CD4-positive, alpha-beta T cell treated with Interleukin-1 beta for 1 hour (primary cell): ENCODE results near the gene GOLGA8K.
A peak's percentile ranks its signal among the peaks of the same experiment; 100 is the strongest.
"Not testable (repeated sequence)": the region's sequence is repeated elsewhere in the genome, so short reads cannot be mapped to it uniquely, and the experiment has no call there.

Source experiments
- DNase-seq, 2 donors: peaks; one replicate each; pipeline ENCODE4 v3.0.0-alpha.2; 2020 to 2022

GOLGA8K gene, protein sequence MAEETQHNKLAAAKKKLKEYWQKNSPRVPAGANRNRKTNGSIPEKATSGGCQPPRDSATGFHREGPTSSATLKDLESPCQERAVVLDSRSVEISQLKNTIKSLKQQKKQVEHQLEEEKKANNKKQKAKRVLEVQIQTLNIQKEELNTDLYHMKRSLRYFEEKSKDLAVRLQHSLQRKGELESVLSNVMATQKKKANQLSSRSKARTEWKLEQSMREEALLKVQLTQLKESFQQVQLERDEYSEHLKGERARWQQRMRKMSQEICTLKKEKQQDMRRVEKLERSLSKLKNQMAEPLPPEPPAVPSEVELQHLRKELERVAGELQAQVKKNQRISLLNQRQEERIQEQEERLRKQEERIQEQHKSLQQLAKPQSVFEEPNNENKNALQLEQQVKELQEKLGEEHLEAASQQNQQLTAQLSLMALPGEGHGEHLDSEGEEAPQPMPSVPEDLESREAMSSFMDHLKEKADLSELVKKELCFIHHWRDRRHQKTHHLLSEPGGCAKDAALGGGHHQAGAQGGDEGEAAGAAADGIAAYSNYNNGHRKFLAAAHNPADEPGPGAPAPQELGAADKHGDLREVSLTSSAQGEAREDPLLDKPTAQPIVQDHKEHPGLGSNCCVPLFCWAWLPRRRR

DNA sequence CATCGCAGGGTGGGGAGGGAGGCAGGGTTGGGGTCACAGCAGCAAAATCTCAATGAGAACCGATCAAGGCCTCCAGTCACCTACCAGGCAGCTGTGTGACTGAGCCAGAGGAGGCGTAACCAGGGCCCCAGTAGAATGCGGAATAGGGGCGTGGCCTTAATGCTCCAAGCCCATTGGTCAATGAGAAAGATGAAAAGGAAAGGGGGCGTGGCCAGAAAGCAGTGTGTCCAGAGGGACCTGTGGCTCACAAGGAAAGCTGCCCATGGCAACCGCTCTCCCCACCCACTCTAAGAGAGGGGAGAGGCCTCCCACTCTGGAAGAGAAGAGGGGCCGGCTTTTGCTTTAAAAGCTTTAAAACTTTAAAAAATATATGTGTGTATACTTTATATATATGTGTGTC, at the start of gene GOLGA8K:
Gene GOLGA8K (minus strand): TSS at position 101 of the 400 bp plus-strand sequence. CDS start 98 bp downstream, at position 3.
- DNase-seq, result not testable (repeated sequence)

DNA sequence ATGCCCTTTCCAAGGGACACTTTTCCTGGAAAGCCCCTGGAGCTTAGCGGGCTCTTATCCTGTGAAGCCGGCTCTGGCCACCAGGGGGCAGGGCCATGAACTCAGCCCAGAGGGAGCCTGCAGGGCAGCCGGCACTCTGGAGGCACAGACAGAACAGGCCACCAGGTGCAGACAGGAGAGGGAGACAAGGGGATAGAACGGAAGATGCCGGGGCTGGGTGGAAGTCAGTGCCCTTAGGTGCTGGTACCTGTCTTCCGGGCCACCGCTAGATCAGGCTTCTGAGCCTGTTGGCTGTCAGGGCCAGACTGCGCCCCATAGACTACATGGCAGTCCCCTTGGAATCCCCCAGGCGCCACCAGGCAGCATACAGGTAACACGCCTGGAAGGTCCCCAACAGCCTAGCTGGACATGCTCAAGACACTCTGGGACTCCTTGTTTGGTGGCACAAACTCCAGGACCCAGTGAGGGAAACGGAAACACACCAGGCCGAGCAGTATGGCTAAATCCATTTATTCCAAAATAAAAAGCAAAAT, 37.4 kb upstream of the GOLGA8K start:
- DNase-seq, result not testable (repeated sequence)

DNA sequence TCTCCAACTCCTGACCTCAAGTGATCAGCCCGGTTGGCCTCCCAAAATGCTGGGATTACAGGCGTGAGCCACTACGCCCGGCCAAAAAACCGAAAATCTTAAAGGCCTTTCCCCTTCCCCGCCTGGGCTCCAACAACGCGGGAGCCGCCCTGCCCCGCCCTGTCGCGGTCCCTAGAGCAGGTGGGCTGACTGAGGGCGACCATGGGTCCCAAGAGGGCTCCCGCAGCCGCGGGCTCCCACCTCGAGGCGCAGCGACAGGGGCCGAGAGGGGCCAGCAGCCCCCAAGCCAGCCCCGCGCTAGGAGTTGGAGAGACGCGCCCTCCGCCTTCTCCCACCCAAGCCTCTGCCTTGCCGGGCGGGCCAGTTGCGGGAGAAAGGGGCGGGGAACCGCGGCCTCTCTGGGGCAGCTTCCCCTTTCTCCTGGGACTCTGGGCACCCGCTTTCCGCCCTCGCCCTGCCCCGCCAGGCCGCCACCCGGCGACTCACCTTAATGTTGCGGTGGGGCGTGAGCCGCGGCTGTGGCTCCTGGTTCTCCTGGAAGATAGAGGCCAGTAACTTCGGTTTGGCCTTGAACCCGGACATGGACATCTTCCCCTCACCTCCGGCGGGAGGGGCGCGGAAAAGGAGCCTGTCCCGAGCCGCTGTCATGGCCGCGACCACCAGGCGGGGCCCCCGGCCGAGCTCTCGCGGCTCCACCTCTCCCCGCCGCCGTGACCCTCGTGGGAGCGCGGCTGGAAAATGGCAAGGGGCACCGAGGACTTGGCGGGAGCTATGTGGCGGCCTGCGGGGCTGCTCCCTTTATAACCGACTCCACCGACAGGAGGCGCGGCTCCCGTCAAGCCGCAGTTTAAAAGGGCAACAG, 31.2 kb upstream of the GOLGA8K start:
- DNase-seq, result not testable (repeated sequence)

DNA sequence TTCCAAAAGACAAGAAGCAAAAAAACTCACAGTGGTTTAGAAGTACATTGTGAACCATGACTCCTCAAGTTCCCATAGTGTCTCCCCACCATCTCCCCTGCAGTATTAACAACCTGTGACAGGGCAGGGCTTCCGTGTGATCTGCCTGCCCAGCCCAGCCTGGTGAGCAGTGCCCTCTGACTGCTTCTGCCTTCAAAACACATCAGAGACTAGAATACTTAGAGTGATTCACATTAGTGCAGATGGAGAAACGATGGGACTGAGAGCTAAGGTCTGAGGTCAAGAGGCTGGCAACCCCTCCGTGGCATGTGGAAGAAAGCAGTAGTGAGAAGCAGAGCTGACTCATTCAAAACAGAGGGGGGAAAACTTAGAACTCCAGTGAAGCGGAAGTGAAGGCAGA, 24.5 kb upstream of the GOLGA8K start:
- not testable (repeated sequence) for DNase-seq

DNA sequence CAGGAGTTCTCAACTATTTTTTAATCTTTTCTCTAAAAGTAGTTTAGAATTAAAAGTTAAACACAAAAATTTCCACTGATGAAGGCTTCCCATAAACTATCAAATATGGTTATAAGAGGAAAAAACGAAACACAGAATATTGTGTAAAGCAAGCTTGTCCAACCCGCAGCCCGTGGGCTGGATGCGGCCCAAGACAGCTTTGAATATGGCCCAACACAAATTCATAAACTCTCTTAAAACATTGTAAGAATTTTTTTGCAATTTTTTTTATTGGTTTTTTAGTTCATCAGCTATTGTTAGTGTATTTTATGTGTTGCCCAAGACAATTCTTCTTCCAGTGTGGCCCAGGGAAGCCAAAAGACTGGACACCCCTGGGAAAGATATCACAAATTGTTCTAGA, 23.4 kb upstream of the GOLGA8K start:
- not testable (repeated sequence) for DNase-seq

DNA sequence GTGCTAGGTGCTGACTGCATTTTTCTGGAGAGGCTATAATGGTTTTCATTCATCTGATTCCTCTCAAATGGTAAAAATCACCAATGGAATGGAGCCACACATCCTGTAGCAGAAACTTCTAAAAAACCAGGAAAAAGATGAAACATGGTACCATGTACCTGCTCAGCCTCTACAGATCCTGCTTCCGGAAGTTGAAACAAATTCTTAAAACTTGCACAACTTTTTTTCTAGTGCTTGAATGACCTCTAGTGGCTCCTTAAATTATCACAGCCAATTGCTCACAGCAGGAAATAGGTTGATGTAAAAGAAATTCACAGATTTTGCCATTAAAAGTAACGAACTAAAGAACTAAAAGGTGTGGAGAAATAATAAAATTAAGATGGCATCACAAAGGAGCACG, 4.8 kb upstream of the GOLGA8K start:
- DNase-seq, result peak in 1 of 2 donors; percentile 28

DNA sequence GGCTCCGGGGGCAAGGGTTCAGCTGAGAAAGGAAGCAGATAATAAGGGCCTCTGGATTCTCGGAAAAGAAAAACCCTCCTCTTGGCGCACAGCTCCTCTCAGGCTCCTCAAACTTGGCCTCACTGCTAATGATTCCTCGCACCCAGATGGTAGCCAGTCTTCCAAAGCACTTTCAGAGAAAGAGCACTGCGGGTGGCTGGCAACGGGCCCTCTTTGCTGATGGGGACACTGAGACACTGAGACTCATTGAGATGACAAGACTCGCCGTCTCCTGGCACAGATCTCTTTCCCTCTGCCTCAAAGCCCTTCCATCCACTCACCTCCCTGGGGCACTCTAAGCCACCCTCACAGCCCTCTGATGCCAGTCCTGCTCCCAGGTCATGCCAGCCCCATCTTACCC, 6.6 kb downstream of the GOLGA8K start:
- DNase-seq, result not testable (repeated sequence)

DNA sequence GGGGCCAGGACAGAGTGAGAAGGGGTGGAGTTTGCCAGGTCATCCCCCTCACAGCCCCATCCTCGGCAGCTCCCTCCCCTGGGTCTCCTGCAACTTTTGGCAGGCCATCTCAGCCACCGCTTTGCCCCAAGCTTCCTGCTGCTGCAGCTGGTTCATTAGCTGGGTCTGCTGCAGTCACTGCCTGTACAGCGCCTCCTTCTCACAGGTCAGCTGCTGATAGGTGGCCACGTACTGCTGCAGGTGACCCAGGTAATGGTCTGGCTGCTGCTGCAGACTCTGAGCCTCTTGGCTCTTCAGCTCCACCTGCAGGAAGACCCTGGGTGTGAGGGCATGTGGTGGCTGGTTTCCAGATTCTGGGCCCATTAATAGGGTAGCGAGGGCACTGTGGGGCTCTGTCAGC, 8.3 kb downstream of the GOLGA8K start:
- DNase-seq, result not testable (repeated sequence)

DNA sequence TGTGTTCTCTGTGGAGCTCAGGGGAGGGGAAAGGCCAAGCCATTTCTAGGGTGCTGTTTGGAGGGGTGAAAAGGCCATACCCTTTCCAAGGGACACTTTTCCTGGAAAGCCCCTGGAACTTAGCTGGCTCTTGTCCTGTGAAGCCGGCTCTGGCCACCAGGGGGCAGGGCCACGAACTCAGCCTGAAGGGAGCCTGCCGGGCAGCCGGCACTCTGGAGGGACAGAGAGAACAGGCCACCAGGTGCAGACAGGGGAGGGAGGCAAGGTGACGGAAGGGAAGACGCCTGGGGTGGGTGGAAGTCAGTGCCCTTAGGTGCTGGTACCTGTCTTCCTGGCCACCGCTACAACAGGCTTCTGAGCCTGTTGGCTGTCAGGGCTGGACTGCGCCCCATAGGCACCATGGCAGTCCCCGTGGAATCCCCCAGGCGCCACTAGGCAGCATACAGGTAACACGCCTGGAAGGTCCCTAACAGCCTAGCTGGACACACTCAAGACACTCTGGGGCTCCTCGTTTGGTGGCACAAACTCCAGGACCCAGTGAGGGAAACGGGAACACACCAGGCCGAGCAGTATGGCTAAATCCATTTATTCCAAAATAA, 14.9 kb downstream of the GOLGA8K start:
- not testable (repeated sequence) for DNase-seq

DNA sequence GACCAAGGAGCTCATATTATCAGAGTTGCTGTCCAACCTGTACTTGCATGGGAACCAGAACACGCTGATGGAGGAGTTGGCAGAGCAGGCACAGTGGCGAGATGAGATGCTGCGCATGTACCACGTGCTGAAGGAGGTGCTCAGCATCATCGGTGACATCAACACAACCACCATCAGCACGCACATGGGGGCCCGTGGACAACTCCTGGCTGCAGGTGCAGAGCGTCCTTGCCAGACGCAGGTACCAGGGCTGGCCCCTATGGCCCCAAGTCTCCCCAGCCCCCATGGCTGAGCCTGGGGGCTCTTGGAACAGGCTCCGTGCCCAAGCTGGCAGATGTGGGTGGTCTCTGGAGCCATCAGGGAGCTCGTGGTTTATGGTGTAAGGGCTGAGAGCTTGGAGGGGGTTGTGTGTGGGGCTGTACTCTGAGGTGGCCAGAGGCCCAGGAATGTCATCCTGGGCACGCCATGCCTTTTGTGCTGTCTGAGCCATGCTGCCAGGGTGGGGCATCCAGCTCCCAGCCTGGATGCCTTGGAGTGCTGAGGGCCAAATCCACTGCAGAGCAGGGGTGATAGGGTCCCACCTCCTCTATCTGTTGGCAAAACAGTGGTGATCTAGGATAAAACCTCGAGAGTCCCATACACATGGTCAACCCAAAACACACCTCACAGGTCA, 17.1 kb downstream of the GOLGA8K start:
- DNase-seq, result not testable (repeated sequence)

DNA sequence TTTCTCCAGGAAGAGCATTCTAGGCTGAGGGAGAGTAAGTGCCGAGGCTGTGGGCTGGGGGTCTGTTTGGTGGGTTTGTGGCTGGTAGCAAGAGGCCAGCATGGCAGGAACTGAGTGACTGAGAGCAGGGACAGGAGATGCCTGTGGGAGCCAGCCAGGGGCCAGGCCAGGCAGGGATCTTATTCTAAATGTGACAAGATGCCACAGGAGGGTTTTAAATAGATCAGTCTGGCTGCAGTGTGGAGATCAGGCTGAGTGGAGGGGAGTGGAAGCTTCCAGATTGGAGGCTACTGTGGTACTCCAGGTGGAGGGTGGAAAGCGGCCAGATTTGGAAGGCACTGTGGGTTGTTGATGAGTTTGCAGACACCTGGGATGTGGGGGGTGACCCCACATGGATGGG, 28.9 kb downstream of the GOLGA8K start:
- not testable (repeated sequence) for DNase-seq

DNA sequence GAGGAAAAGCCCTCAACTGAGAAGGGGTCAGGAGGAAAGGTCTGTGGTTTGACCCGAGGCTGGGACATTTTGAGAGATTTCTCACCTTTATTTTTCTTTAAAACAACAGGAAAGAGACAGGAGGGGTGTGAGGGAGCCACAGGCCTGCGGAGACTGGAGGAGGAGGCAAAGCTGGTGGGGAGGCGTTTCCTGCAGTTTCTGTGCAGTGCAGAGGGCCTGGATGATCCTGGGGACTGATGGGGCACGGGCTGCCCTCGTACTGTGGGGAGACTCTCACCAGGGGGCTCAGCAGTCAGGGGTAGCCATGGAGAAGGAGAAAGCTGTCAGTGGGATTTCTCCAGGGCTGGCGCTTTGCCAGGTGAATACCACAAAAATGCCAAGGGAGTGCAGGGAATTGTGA, 29.4 kb downstream of the GOLGA8K start:
- peak in 1 of 2 donors; percentile 2 for DNase-seq

DNA sequence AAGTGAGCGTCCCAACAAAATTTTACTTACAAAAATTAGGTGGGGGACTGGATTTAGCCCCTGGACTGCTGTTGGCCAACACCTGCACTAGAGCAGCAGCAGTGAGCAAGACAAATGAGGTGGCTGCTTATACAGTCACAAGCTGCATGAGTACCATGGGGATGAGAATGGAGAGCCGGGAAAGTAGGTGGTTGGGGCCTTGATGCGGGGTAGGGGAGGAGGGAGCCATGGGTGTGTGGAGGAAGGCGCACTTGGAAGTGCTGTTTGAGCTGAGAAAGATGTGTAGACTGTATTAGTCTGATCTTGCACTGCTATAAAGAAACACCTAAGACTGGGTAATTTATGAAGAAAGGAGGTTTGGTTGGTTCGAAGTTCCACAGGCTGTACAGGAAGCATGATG, 31.0 kb downstream of the GOLGA8K start:
- DNase-seq, result not testable (repeated sequence)

DNA sequence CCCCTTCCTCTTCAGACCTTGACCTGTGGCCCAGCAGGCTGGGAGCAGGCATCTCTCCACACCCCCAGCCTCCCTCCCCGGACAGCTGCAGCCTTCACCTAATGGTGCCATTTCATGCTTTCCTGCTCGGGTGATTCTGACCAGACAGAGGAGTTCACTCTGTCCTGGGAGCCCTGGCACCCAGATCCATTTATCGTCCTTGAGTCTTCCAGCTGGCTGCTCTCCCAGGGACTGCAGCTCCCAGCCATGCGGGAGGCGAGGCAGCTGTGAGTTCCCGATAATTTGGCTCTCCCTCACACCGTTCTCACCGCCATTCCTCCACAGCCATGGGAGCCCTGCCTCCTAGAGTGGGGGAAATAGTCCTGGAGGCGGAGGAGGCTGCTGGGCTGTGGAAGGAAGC, 32.6 kb downstream of the GOLGA8K start:
- not testable (repeated sequence) for DNase-seq

DNA sequence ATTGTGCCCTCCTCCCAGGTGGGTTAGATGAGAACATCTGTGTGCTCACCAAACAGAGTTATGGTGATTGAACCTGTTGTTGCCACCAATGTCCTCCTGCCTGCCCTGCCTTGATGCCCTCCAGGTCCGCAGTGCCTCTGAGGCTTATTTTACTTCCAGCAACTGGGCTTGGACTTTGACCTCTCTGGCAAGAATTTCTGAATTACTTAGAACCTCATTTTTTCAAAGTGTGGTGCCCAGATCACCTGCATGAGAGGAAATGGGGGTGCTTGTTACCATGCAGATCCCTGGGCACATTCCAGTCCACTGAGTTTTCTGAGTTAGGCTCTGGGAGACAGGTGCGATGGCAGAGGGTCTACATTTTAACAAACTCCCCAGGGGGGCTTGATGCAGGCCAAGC, 33.0 kb downstream of the GOLGA8K start:
- not testable (repeated sequence) for DNase-seq

DNA sequence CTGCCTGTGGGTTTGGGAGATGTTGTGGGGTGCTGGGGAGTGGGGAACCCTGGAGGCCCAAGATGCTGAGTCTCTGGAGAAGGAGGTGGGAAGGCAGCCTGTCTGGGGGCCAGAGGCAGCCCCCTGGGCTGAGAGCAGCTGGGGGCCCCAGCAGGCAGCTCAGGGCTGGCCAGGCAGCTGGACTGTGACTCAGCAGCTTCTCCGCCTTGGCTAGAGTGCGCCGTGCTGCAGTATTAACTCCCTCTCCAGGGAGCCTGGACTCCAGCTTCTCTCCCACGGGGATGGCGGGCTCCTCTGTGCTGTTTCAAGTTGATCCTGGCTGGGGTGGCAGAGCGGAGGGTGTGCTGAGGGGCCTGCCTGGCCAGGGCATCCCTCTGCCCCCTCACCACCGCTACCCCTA, 36.6 kb downstream of the GOLGA8K start:
- DNase-seq, result not testable (repeated sequence)

DNA sequence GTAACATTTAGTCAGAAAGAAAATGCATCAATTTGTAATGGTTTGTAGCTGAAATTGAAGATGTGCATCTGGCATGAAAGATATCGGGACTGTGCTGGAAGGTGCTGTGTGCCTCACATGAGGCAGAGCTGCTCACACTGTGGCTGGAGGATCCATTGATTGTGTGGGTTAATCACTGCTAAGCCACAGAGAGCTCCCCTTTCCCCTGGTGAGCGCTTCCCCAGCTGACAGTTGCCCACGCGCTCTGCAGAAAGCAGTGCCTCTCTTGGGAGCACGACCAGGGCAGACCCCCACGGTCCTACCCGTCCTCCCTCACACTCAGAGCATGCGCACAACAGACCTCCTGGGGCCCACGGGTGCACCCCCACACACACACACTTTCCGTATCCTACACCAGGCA, 37.1 kb downstream of the GOLGA8K start:
- not testable (repeated sequence) for DNase-seq

DNA sequence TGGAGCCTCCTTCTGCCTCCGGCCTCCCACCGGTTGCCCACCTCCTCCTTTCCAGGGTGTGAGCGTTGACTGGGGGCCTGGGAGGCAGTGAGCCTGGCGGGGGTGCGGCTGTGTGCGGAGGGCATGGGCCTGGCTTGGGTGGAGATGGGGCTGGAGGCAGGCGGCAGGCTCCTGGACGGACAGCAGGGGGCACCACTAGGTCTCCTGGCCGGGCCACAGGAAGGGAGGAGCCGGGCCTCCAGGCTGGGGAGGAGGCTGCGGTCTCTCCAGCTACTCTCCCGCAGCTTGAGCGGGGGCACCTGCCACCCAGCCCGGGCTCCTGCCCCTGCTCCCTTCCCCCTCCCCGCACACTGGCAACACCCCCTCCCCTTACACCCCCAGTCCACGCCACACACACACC, 38.1 kb downstream of the GOLGA8K start:
- peak in 1 of 2 donors; percentile 52 for DNase-seq

DNA sequence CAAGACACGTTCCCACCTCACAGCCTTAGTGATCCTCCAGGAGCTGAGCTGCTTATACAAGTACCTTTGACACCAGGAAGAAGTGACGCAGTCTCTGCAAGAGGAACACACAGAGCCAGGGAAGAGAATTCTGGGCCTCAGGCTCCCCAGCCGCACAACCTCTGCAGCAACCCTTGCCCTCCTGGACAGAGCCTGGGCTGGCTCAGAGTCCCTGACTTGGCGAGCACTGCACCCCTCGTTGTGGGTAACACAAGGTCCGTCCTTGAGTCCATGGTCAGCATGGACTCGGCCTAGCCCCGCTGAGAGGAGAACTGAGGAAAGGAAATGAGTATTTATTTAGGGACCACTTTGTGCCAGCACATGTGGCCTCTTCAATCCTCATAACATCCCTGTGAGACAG, 39.6 kb downstream of the GOLGA8K start:
- not testable (repeated sequence) for DNase-seq

DNA sequence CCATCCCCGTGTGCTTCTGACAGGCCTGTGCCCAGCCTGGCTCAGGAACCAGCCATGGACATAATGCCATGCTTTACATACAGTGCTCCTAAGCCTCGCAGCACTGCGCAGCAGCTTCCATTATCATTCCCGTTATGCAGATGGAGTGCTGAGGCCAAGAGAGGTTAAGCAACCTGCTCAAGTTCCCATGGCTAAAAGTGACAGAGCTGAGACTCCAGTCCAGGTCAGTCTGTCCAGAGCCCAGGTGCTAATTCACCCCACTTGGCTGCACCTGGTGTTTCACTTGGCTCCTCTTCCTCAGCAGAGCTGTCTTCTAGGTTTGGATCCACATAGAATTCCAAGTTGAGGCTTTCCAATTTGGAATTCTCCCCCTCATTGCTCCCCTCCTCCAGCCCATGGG, 41.4 kb downstream of the GOLGA8K start:
- DNase-seq, result not testable (repeated sequence)

DNA sequence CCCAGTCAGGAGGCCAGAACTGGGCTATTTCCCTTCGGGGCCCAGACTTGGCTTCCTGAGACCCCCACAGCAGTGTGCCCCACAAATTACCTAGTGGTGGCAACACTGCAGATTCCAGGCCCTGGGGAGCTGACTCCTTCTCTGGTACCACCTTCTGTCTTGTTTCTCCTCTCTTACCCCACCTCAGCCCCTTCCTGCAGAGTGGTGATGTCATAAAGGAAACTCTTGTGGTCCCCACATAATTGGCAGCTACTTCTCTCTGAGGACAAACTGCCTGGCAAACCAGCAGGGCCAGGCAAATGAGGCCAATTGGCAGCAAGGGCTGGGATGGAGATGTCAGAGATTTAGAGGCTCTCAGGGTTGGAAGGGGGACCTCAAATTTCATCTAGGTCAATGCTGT, 44.6 kb downstream of the GOLGA8K start:
- not testable (repeated sequence) for DNase-seq

DNA sequence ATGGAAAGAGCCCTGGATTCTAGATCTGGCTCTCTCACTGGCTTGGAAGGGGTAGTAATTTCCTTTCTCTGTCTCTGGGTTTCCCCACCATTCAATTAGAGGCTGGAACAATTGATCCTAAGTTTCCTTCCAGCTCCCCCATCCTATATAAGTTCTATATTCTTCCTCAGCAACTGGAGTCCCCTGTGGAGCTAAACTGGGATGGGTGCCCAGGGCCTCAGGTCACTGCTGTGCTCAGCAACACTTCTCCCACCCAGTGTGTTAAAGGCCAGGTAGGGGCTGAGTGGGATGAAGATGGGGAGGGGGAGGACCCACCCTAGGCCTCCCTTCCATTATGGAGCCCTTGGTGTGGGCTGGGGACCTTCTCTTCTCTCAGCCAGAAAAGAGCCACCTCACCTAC, 46.2 kb downstream of the GOLGA8K start:
- not testable (repeated sequence) for DNase-seq
